ENCODE data around the gene C11orf52.

The C11orf52 gene

DNA sequence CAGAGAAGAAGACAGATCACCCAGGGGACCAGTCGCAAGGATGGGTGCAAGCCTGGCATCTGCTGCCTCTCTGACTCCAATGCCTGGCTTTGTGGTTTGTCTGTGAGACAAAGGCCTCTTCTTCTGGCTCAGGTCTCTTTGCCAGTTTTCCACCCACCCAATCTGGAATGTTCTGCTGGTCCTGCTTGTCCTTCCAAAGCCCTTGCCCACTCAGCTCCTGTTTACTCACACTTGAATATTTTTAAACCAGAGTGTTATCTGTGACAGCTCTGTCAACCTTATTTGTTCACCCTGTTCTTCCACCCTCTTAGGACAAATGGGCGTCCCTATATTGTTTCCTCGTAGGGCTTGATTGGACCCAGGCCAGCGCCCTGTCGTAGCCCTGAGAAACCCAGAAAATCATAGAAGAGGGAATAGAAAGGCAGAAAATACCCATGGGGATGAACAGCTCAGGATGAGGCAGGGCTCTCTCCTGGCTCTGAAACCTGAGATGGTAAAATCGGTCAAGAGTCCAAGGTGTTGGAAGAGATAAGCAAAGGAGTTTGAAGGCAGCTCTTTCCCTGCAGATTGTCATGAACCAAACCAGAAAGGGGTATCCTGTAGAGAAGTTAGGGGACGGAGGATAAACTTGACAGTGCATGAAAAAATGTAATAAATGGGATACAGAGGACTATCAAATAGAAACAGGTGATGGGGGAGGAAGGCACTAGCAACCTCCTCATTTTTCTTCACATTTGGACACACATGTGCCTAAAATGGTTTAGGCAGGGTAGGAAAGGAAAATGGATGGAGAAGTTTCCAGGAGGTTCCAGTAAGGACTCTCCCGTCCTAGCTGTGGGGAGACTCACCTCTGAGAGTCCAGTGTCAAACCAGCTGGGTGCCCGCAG is 7.8 kb upstream of the C11orf52 start:
- H4K5ac ChIP-seq (ENCODE audit: low read length) = no peak overlapping the region
- no CpG with 5 or more reads among the region's 9 CpGs for WGBS (ENCODE audit: extremely low coverage, insufficient coverage, low lambda C conversion rate)
- H3K27ac ChIP-seq (ENCODE audit: low read depth, low read length) = no peak overlapping the region
- no peak for DNase-seq
- no peaks in the 10 kb centered on the region for H3K27me3 ChIP-seq (ENCODE audit: insufficient read depth, low read length, poor library complexity)
- no peak overlapping the region for H2BK120ac ChIP-seq (ENCODE audit: low read depth, low read length)
- H2AK5ac ChIP-seq (ENCODE audit: low read length) = no peak overlapping the region
- no peaks in the 10 kb centered on the region for H3K36me3 ChIP-seq (ENCODE audit: control insufficient read depth, insufficient read depth, low read length)
- no peaks in the 10 kb centered on the region for H3K79me1 ChIP-seq (ENCODE audit: low read length)
- H3K79me2 ChIP-seq (ENCODE audit: control insufficient read depth, insufficient read depth, low read length) = no peaks in the 10 kb centered on the region
- no peak overlapping the region for H2BK15ac ChIP-seq (replicated peaks; ENCODE audit: low read depth)
- no peak overlapping the region for H3K4me2 ChIP-seq (ENCODE audit: low read length)
- H3K56ac ChIP-seq (ENCODE audit: low read length) = no peak overlapping the region
- H4K8ac ChIP-seq (ENCODE audit: low read depth, low read length) = peak overlapping the region; percentile 28
- H3K4me3 ChIP-seq (ENCODE audit: low read length) = no peak overlapping the region
- H3K23ac ChIP-seq (ENCODE audit: low read length) = no peak overlapping the region
- H3K4ac ChIP-seq (ENCODE audit: low read depth, low read length) = no peak overlapping the region
- H3K4me1 ChIP-seq (ENCODE audit: control insufficient read depth, low read depth, low read length) = peaks cover 24% of the 10 kb centered on the region
- no peak overlapping the region for H2BK5ac ChIP-seq (ENCODE audit: low read length)
- no peak overlapping the region for H3K9ac ChIP-seq (ENCODE audit: low read length)
- no peak overlapping the region for H3K18ac ChIP-seq (ENCODE audit: low read length)

GRCh38 chr11:111911563-111912401 is 6.9 kb upstream of the C11orf52 start, which contains the start of gene CRYAB:
Gene CRYAB, minus strand, starts transcription at chr11:111911770. Its CDS starts 46 bp downstream, at chr11:111911724.
- WGBS (ENCODE audit: extremely low coverage, insufficient coverage, low lambda C conversion rate) = no CpG with 5 or more reads among the region's 17 CpGs
- Histone ChIP-seq H3K18ac (ENCODE audit: low read length) (peak within 1 kb of the TSS; percentile 7), H3K4me1 (ENCODE audit: control insufficient read depth, low read depth, low read length) (peaks cover 24% of the 10 kb centered on the region), H3K27me3 (ENCODE audit: insufficient read depth, low read length, poor library complexity) (no peaks in the 10 kb centered on the region), H3K27ac (ENCODE audit: low read depth, low read length) (no peak within 1 kb of the TSS), H3K4me3 (ENCODE audit: low read length) (no peak within 1 kb of the TSS), H3K56ac (ENCODE audit: low read length) (peak within 1 kb of the TSS; percentile 60), H2AK5ac (ENCODE audit: low read length) (no peak within 1 kb of the TSS), H3K4me2 (ENCODE audit: low read length) (no peak within 1 kb of the TSS), H3K23ac (ENCODE audit: low read length) (no peak within 1 kb of the TSS), H2BK5ac (ENCODE audit: low read length) (no peak within 1 kb of the TSS), H4K5ac (ENCODE audit: low read length) (peak within 1 kb of the TSS; percentile 71), H4K8ac (ENCODE audit: low read depth, low read length) (peak within 1 kb of the TSS; percentile 28), H3K79me1 (ENCODE audit: low read length) (no peaks in the 10 kb centered on the region), H3K79me2 (ENCODE audit: control insufficient read depth, insufficient read depth, low read length) (no peaks in the 10 kb centered on the region), H2BK15ac (replicated peaks; ENCODE audit: low read depth) (no peak within 1 kb of the TSS), H3K9ac (ENCODE audit: low read length) (no peak within 1 kb of the TSS), H3K36me3 (ENCODE audit: control insufficient read depth, insufficient read depth, low read length) (no peaks in the 10 kb centered on the region), H2BK120ac (ENCODE audit: low read depth, low read length) (no peak within 1 kb of the TSS), H3K4ac (ENCODE audit: low read depth, low read length) (no peak within 1 kb of the TSS)
- DNase-seq = peak; percentile 62

- H2BK15ac ChIP-seq (replicated peaks; ENCODE audit: low read depth) = no peak within 1 kb of the TSS
- H2BK120ac ChIP-seq (ENCODE audit: low read depth, low read length) = no peak within 1 kb of the TSS
- H3K27me3 ChIP-seq (ENCODE audit: insufficient read depth, low read length, poor library complexity) = no peaks in the 10 kb centered on the region
- H3K9ac ChIP-seq (ENCODE audit: low read length) = no peak within 1 kb of the TSS
- no CpG with 5 or more reads among the region's 26 CpGs for WGBS (ENCODE audit: extremely low coverage, insufficient coverage, low lambda C conversion rate)
- no peaks in the 10 kb centered on the region for H3K79me1 ChIP-seq (ENCODE audit: low read length)
- H3K4me2 ChIP-seq (ENCODE audit: low read length) = no peak within 1 kb of the TSS
- no peak within 1 kb of the TSS for H3K4ac ChIP-seq (ENCODE audit: low read depth, low read length)
- H3K79me2 ChIP-seq (ENCODE audit: control insufficient read depth, insufficient read depth, low read length) = no peaks in the 10 kb centered on the region
- H3K23ac ChIP-seq (ENCODE audit: low read length) = no peak within 1 kb of the TSS
- peak within 1 kb of the TSS; percentile 7 for H3K18ac ChIP-seq (ENCODE audit: low read length)
- no peak within 1 kb of the TSS for H2AK5ac ChIP-seq (ENCODE audit: low read length)
- H3K27ac ChIP-seq (ENCODE audit: low read depth, low read length) = no peak within 1 kb of the TSS
- H4K8ac ChIP-seq (ENCODE audit: low read depth, low read length) = peak within 1 kb of the TSS; percentile 28
- DNase-seq = no peak
- H3K36me3 ChIP-seq (ENCODE audit: control insufficient read depth, insufficient read depth, low read length) = no peaks in the 10 kb centered on the region
- peaks cover 24% of the 10 kb centered on the region for H3K4me1 ChIP-seq (ENCODE audit: control insufficient read depth, low read depth, low read length)
- H3K56ac ChIP-seq (ENCODE audit: low read length) = peak within 1 kb of the TSS; percentile 70
- no peak within 1 kb of the TSS for H2BK5ac ChIP-seq (ENCODE audit: low read length)
- peak within 1 kb of the TSS; percentile 71 for H4K5ac ChIP-seq (ENCODE audit: low read length)
- H3K4me3 ChIP-seq (ENCODE audit: low read length) = no peak within 1 kb of the TSS
Observed at GRCh38 chr11:111912535-111912934, 6.2 kb upstream of the C11orf52 start, which contains the start of gene HSPB2. Gene HSPB2, plus strand, starts transcription at chr11:111912734. Its CDS starts 96 bp downstream, at chr11:111912830.

- no peak overlapping the region for H2AK5ac ChIP-seq (ENCODE audit: low read length)
- no peak overlapping the region for H4K8ac ChIP-seq (ENCODE audit: low read depth, low read length)
- H3K79me1 ChIP-seq (ENCODE audit: low read length) = no peaks in the 10 kb centered on the region
- no peak overlapping the region for H2BK15ac ChIP-seq (replicated peaks; ENCODE audit: low read depth)
- H3K4ac ChIP-seq (ENCODE audit: low read depth, low read length) = no peak overlapping the region
- no peak overlapping the region for H4K5ac ChIP-seq (ENCODE audit: low read length)
- H3K56ac ChIP-seq (ENCODE audit: low read length) = peak overlapping the region; percentile 70
- H3K4me2 ChIP-seq (ENCODE audit: low read length) = no peak overlapping the region
- H3K79me2 ChIP-seq (ENCODE audit: control insufficient read depth, insufficient read depth, low read length) = no peaks in the 10 kb centered on the region
- no peaks in the 10 kb centered on the region for H3K36me3 ChIP-seq (ENCODE audit: control insufficient read depth, insufficient read depth, low read length)
- no CpG with 5 or more reads among the region's 24 CpGs for WGBS (ENCODE audit: extremely low coverage, insufficient coverage, low lambda C conversion rate)
- H2BK120ac ChIP-seq (ENCODE audit: low read depth, low read length) = no peak overlapping the region
- no peak overlapping the region for H3K18ac ChIP-seq (ENCODE audit: low read length)
- DNase-seq = no peak
- H3K4me3 ChIP-seq (ENCODE audit: low read length) = no peak overlapping the region
- no peak overlapping the region for H3K23ac ChIP-seq (ENCODE audit: low read length)
- no peak overlapping the region for H3K9ac ChIP-seq (ENCODE audit: low read length)
- peaks cover 24% of the 10 kb centered on the region for H3K4me1 ChIP-seq (ENCODE audit: control insufficient read depth, low read depth, low read length)
- no peaks in the 10 kb centered on the region for H3K27me3 ChIP-seq (ENCODE audit: insufficient read depth, low read length, poor library complexity)
- no peak overlapping the region for H3K27ac ChIP-seq (ENCODE audit: low read depth, low read length)
- no peak overlapping the region for H2BK5ac ChIP-seq (ENCODE audit: low read length)
Observed at GRCh38 chr11:111913031-111913861, 5.5 kb upstream of the C11orf52 start.

- Histone ChIP-seq H3K79me2 (ENCODE audit: control insufficient read depth, insufficient read depth, low read length) (no peaks in the 10 kb centered on the region), H4K8ac (ENCODE audit: low read depth, low read length) (no peak overlapping the region), H3K4me1 (ENCODE audit: control insufficient read depth, low read depth, low read length) (peaks cover 21% of the 10 kb centered on the region), H4K5ac (ENCODE audit: low read length) (no peak overlapping the region), H3K18ac (ENCODE audit: low read length) (no peak overlapping the region), H3K9ac (ENCODE audit: low read length) (no peak overlapping the region), H3K4me3 (ENCODE audit: low read length) (no peak overlapping the region), H3K23ac (ENCODE audit: low read length) (no peak overlapping the region), H3K27ac (ENCODE audit: low read depth, low read length) (no peak overlapping the region), H3K56ac (ENCODE audit: low read length) (no peak overlapping the region), H2BK5ac (ENCODE audit: low read length) (no peak overlapping the region), H3K79me1 (ENCODE audit: low read length) (no peaks in the 10 kb centered on the region), H2BK15ac (replicated peaks; ENCODE audit: low read depth) (no peak overlapping the region), H2AK5ac (ENCODE audit: low read length) (no peak overlapping the region), H3K4me2 (ENCODE audit: low read length) (no peak overlapping the region), H3K27me3 (ENCODE audit: insufficient read depth, low read length, poor library complexity) (no peaks in the 10 kb centered on the region), H3K36me3 (ENCODE audit: control insufficient read depth, insufficient read depth, low read length) (no peaks in the 10 kb centered on the region), H2BK120ac (ENCODE audit: low read depth, low read length) (no peak overlapping the region), H3K4ac (ENCODE audit: low read depth, low read length) (no peak overlapping the region)
- WGBS (ENCODE audit: extremely low coverage, insufficient coverage, low lambda C conversion rate) = no CpG with 5 or more reads among the region's 4 CpGs
- DNase-seq = no peak
Observed at GRCh38 chr11:111913997-111914396, 4.7 kb upstream of the C11orf52 start.

Measured in mesendoderm (in vitro differentiated cells).